GM23248 (cell line): ENCODE data around the gene GRIA3. TPM values are rescaled to one million over a fixed set of nuclear protein-coding genes. Genes with fewer than 3 reads are reported as not detected.
A peak's percentile ranks its signal among the peaks of the same experiment; 100 is the strongest.
"Not testable (repeated sequence)": the region's sequence is repeated elsewhere in the genome, so short reads cannot be mapped to it uniquely, and the experiment has no call there.

ENCODE experiments used
- DNase-seq: peaks from one replicate; pipeline ENCODE4 v3.0.0-alpha.2; 2015
- H2AFZ ChIP-seq: fragments of 200-600 bp; sonication (generic); 2 replicates; pipeline ENCODE4 v1.6.1; 2016; ENCODE audit warnings: antibody characterized with exemption
- H3F3A ChIP-seq: fragments of 200-600 bp; sonication (generic); 2 replicates; pipeline ENCODE4 v1.6.1; 2016; ENCODE audit warnings: mild to moderate bottlenecking, antibody characterized with exemption, mixed run types; ENCODE audit not compliant: insufficient read depth
- H3K27ac ChIP-seq: fragments of 200-600 bp; sonication (generic); 2 replicates; pipeline ENCODE4 v1.5.1; 2016; ENCODE audit warnings: mild to moderate bottlenecking
- H3K27me3 ChIP-seq: fragments of 200-600 bp; sonication (generic); replicated peaks from 2 replicates; pipeline ENCODE4 v1.6.1; 2016; ENCODE audit warnings: mild to moderate bottlenecking; ENCODE audit not compliant: insufficient read depth
- H3K36me3 ChIP-seq: fragments of 200-600 bp; sonication (generic); 2 replicates; pipeline ENCODE4 v1.6.1; 2016; ENCODE audit warnings: low read depth, mild to moderate bottlenecking
- H3K4me1 ChIP-seq: fragments of 200-600 bp; sonication (generic); 2 replicates; pipeline ENCODE4 v1.6.1; 2016; ENCODE audit warnings: mild to moderate bottlenecking; ENCODE audit not compliant: insufficient read depth
- H3K4me2 ChIP-seq: fragments of 200-600 bp; sonication (generic); one replicate; pipeline ENCODE4 v1.6.1; 2016; ENCODE audit warnings: mild to moderate bottlenecking; ENCODE audit not compliant: unreplicated experiment
- H3K4me3 ChIP-seq: fragments of 200-600 bp; sonication (generic); 2 replicates; pipeline ENCODE4 v1.5.1; 2016; ENCODE audit warnings: mild to moderate bottlenecking
- H3K79me2 ChIP-seq: fragments of 200-600 bp; sonication (generic); 2 replicates; pipeline ENCODE4 v1.6.1; 2016; ENCODE audit warnings: mild to moderate bottlenecking; ENCODE audit not compliant: insufficient read depth
- H3K9ac ChIP-seq: fragments of 200-600 bp; sonication (generic); 2 replicates; pipeline ENCODE4 v1.6.1; 2016; ENCODE audit warnings: mild to moderate bottlenecking
- H3K9me2 ChIP-seq: fragments of 200-600 bp; sonication (generic); 2 replicates; pipeline ENCODE4 v1.6.1; 2016; ENCODE audit warnings: mixed run types, mild to moderate bottlenecking, moderate library complexity; ENCODE audit not compliant: insufficient read depth
- H3K9me3 ChIP-seq: fragments of 200-600 bp; sonication (generic); one replicate; pipeline ENCODE4 v1.6.1; 2017; ENCODE audit warnings: low read depth
- H4K20me1 ChIP-seq: fragments of 200-600 bp; sonication (generic); 2 replicates; pipeline ENCODE4 v1.6.0; 2016; ENCODE audit not compliant: insufficient read depth
- EZH2 ChIP-seq: fragments of 200-600 bp; sonication (generic); IDR thresholded peaks from 2 replicates; pipeline ENCODE4 v1.6.1; 2018; ENCODE audit warnings: antibody characterized with exemption, mild to moderate bottlenecking; ENCODE audit not compliant: insufficient read depth, poor library complexity, severe bottlenecking
- EZH2phosphoT487 ChIP-seq: fragments of 200-600 bp; sonication (generic); IDR thresholded peaks from 2 replicates; pipeline ENCODE4 v1.6.1; 2018; ENCODE audit warnings: antibody characterized with exemption, moderate library complexity, mild to moderate bottlenecking, low read depth; ENCODE audit not compliant: insufficient read depth
- WGBS, 2 experiments: methylation state at CpG; one replicate each; pipeline ENCODE4 v1.1.6; 2015 to 2017; ENCODE audit warnings: low lambda C conversion rate in 2 of 2, low coverage in 1 of 2; ENCODE audit errors: missing lambda C conversion rate in 2 of 2; 5-methylcytosine and 5-hydroxymethylcytosine counted together
- in situ Hi-C: fragments of 300-500 bp; cut with MboI; formaldehyde crosslinking; loops from 2 replicates; pipeline ENCODE4 v1.15.0; 2020
- polyA plus RNA-seq: library from polyadenylated mRNA; unstranded; fragments of >200 nt; fragmentation: Nextera tagmentation; extraction: Ambion mirVana; gene quantifications from 2 replicates; pipeline ENCODE4 v1.2.1, GENCODE V29; 2016
- total RNA-seq: library from RNA; depleted of rRNA; stranded (reverse); fragments of >200 nt; shearing (Covaris generic); gene quantifications from 2 replicates; pipeline ENCODE4 v1.2.3, GENCODE V29; 2014

GRIA3 gene
- total and polyA plus RNA-seq, 2 experiments from 2014 or later: 36.0 to 52.4 TPM

DNA sequence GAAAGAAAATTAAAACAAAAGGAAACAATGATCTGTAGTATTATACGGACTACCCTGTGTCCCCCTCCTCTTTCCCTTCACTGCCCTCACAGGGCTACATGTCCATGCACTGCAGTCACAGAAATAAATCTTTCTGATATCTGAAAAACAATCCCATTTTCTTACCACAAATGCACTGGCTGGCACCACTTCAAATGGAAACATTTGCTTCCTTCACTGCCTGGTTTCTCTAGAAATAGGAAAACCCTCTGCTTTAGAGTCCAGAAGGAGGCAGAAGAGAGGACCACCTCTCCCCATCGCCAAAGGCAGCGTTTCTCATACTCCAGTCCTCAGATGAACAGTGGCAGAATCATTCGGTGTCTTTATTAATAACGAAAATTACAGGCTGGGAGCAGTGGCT lies 98.2 kb downstream of the GRIA3 start:
- peaks cover 27% of the 10 kb centered on the region for H3K79me2 ChIP-seq
- no peaks in the 10 kb centered on the region for H3K9me2 ChIP-seq
- no peaks in the 10 kb centered on the region for H3K4me1 ChIP-seq
- DNase-seq: no peak
- WGBS, 2 experiments: 94 to 98% methylated on average over 5 of the region's 5 CpGs
- H3K27me3 ChIP-seq: no peaks in the 10 kb centered on the region
- H3F3A ChIP-seq: no peaks in the 10 kb centered on the region
- in situ Hi-C loops: no loop called here
- TF ChIP-seq EZH2 (no peak), EZH2phosphoT487 (no peak)
- no peaks in the 10 kb centered on the region for H3K9me3 ChIP-seq
- H3K4me3 ChIP-seq: no peak overlapping the region
- H2AFZ ChIP-seq: no peak overlapping the region
- no peak overlapping the region for H3K27ac ChIP-seq
- no peak overlapping the region for H3K9ac ChIP-seq
- no peak overlapping the region for H3K4me2 ChIP-seq
- no peaks in the 10 kb centered on the region for H3K36me3 ChIP-seq
- no peaks in the 10 kb centered on the region for H4K20me1 ChIP-seq

DNA sequence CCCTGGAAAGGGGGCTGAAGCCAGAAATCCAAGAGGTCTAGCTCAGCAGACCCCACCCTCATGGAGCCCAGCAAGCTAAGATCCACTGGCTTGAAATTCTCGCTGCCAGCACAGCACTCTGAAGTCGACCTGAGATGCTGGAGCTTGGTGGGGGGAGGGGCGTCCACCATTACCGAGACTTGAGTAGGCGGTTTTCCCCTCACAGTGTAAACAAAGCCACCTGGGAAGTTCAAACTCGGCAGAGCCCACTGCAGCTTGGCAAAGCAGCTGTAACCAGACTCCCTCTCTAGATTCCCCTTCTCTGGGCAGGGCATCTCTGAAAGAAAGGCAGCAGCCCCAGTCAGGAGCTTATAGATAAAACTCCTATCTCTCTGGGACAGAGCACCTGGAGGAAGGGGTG lies 99.3 kb downstream of the GRIA3 start:
- H2AFZ ChIP-seq, H3K9me3 ChIP-seq, H3K27me3 ChIP-seq, H3F3A ChIP-seq, in situ Hi-C loops, H4K20me1 ChIP-seq, H3K4me1 ChIP-seq, H3K9me2 ChIP-seq, H3K27ac ChIP-seq, H3K4me3 ChIP-seq, H3K36me3 ChIP-seq, H3K9ac ChIP-seq, H3K4me2 ChIP-seq, DNase-seq: not testable (repeated sequence)
- WGBS, 2 experiments: 80 to 81% methylated on average over 6 of the region's 6 CpGs
- H3K79me2 ChIP-seq: peaks cover 26% of the 10 kb centered on the region

DNA sequence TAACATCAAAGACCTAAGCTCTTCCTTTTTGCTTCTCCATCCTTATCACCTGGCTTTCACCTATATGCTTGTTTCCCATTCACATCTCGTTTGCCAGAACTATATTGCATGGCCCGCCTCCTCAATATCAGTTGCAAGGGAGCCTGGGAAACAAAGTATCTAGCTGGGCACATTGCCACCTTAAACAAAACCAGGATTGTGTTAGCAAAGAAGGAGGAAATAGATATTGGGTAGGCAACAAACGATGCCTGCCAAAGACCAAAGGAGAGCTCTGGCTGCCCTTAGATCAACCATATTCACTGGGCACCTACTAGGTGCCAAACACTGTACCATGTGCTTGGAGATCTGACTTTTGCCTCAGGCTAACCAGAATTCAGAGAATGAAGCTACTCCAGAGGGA lies 107.5 kb downstream of the GRIA3 start:
- no peak overlapping the region for H3K27ac ChIP-seq
- TF ChIP-seq EZH2phosphoT487 (no peak), EZH2 (no peak)
- in situ Hi-C loops: no loop called here
- no peak overlapping the region for H3K9ac ChIP-seq
- no peak overlapping the region for H3K4me2 ChIP-seq
- H3K9me2 ChIP-seq: no peaks in the 10 kb centered on the region
- H3K4me3 ChIP-seq: no peak overlapping the region
- 41 to 47% methylated on average over 3 of the region's 3 CpGs for WGBS, 2 experiments
- no peak for DNase-seq
- no peaks in the 10 kb centered on the region for H3F3A ChIP-seq
- H3K9me3 ChIP-seq: no peaks in the 10 kb centered on the region
- H2AFZ ChIP-seq: no peak overlapping the region
- 0 out of 2 replicates have a peak, but pooled peaks cover 4% of the 10 kb centered on the region for H3K79me2 ChIP-seq
- H3K4me1 ChIP-seq: no peaks in the 10 kb centered on the region
- no peaks in the 10 kb centered on the region for H3K27me3 ChIP-seq
- H3K36me3 ChIP-seq: no peaks in the 10 kb centered on the region
- H4K20me1 ChIP-seq: no peaks in the 10 kb centered on the region

DNA sequence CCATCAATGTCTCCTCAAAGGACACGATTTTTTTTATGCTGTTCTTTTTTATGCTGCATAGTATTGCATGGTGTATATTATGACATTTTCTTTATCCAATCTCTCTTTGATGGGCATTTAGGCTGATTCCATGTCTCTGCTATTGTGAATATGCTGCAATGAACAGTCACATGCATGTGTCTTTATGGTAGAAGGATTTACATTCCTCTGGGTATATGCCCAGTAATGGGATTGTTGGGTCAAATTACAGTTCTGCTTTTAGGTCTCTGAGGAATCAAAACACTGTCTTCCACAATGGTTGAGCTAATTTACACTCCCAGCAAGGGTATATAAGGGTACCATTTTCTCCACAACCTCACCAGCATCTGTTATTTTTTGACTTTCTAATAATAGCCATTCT lies 113.9 kb downstream of the GRIA3 start:
- H3K27ac ChIP-seq: no peak overlapping the region
- TF ChIP-seq EZH2 (no peak), EZH2phosphoT487 (no peak)
- in situ Hi-C loops: no loop called here
- no peaks in the 10 kb centered on the region for H3K27me3 ChIP-seq
- 79 to 89% methylated on average over 1 of the region's 1 CpG for WGBS, 2 experiments
- H3K9me2 ChIP-seq: no peaks in the 10 kb centered on the region
- H3K9ac ChIP-seq: no peak overlapping the region
- 0 out of 2 replicates have a peak, but pooled peaks cover 3% of the 10 kb centered on the region for H4K20me1 ChIP-seq
- no peaks in the 10 kb centered on the region for H3F3A ChIP-seq
- H3K4me3 ChIP-seq: no peak overlapping the region
- no peak overlapping the region for H3K4me2 ChIP-seq
- H2AFZ ChIP-seq: no peak overlapping the region
- peaks cover 38% of the 10 kb centered on the region for H3K79me2 ChIP-seq
- H3K9me3 ChIP-seq: no peaks in the 10 kb centered on the region
- H3K36me3 ChIP-seq: no peaks in the 10 kb centered on the region
- H3K4me1 ChIP-seq: peaks cover under 1% of the 10 kb centered on the region; the same call in 1 of the 2 replicates
- DNase-seq: peak; percentile 3

DNA sequence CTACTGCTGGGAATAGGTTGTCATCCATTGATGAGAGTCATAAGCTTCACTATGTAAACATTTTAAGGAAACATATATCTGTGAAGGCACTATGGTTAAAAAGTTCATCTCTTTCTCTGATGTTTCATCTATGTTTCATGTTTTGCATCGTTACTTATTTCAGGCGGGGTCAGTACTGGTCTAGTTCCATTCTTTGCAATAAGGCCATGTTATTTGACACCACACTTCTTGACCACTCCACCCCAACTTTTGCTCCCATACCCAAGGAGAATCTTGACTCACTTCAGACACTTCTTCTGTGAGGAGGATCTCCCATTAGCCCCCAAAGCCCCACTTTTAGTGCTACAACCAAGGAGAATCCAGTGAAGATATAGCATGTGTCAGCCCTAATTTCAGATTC lies 119.4 kb downstream of the GRIA3 start:
- in situ Hi-C loops: no loop called here
- no peak overlapping the region for H2AFZ ChIP-seq
- DNase-seq: peak; percentile 28
- no peaks in the 10 kb centered on the region for H3F3A ChIP-seq
- H4K20me1 ChIP-seq: 0 out of 2 replicates have a peak, but pooled peaks cover 3% of the 10 kb centered on the region
- no peak overlapping the region for H3K4me3 ChIP-seq
- no peaks in the 10 kb centered on the region for H3K9me3 ChIP-seq
- H3K4me1 ChIP-seq: peaks cover 10% of the 10 kb centered on the region; the same call in 1 of the 2 replicates
- no peaks in the 10 kb centered on the region for H3K36me3 ChIP-seq
- H3K79me2 ChIP-seq: peaks cover 43% of the 10 kb centered on the region
- no peak for TF ChIP-seq EZH2phosphoT487
- no peak for TF ChIP-seq EZH2
- H3K27ac ChIP-seq: no peak overlapping the region
- WGBS, 2 experiments: 88 to 93% methylated on average over 2 of the region's 2 CpGs
- no peaks in the 10 kb centered on the region for H3K27me3 ChIP-seq
- H3K4me2 ChIP-seq: no peak overlapping the region
- H3K9ac ChIP-seq: no peak overlapping the region
- no peaks in the 10 kb centered on the region for H3K9me2 ChIP-seq
